ENCODE data around the gene TMEM119. TPM values are rescaled to one million over a fixed set of nuclear protein-coding genes. Genes with fewer than 3 reads are reported as not detected.

TMEM119 gene
- polyA plus RNA-seq, 1 experiment: 60.3 TPM

DNA sequence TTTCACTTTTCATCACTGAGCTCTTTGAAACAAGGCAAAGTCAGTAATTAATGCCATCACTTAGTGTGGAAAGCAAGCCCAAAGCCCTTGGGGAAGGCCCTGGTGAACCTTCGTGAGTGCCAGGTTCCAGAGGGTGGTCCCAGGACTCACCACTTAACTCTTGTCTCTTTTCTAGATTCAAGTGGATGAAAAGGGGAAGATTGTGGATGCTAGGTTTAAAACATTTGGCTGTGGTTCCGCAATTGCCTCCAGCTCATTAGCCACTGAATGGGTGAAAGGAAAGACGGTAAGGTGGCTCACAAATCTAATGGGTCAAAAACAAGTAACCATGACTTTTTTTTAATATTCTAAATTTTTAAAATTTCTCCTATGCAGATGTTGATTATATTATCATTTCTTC is 32.7 kb downstream of the TMEM119 start:
- ChIA-PET POLR2A (interaction anchor here (0.5 kb wide), 1 partner anchor 260 kb away, joined by 3 read pairs; no protein-coding TSS in a partner anchor), CTCF (interaction anchor here (0.5 to 15.8 kb wide), 15 partner anchors 8 to 698 kb away, joined by 3 to 508 read pairs (median 8); no protein-coding TSS in a partner anchor)
- Histone ChIP-seq H3K9me3 (ENCODE audit: control insufficient read depth, insufficient read depth, low read length) (no peaks in the 10 kb centered on the region; the same call in 1 of the 2 replicates), H3K4me3 (ENCODE audit: low read depth, low read length) (no peak overlapping the region), H3K27me3 (ENCODE audit: control insufficient read depth, insufficient read depth, low read length) (no peaks in the 10 kb centered on the region), H3K27ac (ENCODE audit: low read depth, low read length) (no peak overlapping the region)
- TF ChIP-seq, protein P1, sequence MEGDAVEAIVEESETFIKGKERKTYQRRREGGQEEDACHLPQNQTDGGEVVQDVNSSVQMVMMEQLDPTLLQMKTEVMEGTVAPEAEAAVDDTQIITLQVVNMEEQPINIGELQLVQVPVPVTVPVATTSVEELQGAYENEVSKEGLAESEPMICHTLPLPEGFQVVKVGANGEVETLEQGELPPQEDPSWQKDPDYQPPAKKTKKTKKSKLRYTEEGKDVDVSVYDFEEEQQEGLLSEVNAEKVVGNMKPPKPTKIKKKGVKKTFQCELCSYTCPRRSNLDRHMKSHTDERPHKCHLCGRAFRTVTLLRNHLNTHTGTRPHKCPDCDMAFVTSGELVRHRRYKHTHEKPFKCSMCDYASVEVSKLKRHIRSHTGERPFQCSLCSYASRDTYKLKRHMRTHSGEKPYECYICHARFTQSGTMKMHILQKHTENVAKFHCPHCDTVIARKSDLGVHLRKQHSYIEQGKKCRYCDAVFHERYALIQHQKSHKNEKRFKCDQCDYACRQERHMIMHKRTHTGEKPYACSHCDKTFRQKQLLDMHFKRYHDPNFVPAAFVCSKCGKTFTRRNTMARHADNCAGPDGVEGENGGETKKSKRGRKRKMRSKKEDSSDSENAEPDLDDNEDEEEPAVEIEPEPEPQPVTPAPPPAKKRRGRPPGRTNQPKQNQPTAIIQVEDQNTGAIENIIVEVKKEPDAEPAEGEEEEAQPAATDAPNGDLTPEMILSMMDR (IDR thresholded peaks at IDR 0.05; ENCODE audit: low read depth, low read length): no peak
- DNase-seq (ENCODE audit: low read depth, low spot score): no peak

DNA sequence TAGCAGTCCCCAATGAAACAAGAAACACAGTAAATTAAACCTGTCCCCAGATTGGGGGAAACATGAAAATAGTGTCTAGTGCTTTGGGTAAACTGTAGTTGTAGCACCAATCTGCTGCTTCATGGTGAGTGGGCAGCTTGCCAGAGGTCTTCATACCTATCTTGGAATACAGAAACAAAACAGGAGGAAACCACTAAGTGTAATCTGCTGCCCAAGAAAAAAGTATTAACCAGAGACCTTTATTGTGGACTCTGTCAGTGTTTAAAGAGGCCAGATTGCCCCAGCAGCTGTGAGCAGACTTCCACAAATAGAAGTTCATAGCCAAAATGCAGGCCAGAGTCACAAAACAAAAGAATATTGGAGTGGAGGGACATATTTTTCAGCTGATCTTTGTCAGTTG is 33.2 kb downstream of the TMEM119 start:
- Histone ChIP-seq H3K27ac (ENCODE audit: low read depth, low read length) (no peak overlapping the region), H3K4me3 (ENCODE audit: low read depth, low read length) (no peak overlapping the region), H3K27me3 (ENCODE audit: control insufficient read depth, insufficient read depth, low read length) (no peaks in the 10 kb centered on the region), H3K9me3 (ENCODE audit: control insufficient read depth, insufficient read depth, low read length) (no peaks in the 10 kb centered on the region; the same call in 1 of the 2 replicates)
- TF ChIP-seq, protein P1 (IDR thresholded peaks at IDR 0.05; ENCODE audit: low read depth, low read length): no peak
- DNase-seq (ENCODE audit: low read depth, low spot score): no peak
- POLR2A ChIA-PET: no interaction called here
- CTCF ChIA-PET: interaction anchor here (0.5 to 15.8 kb wide), 20 partner anchors 8 to 698 kb away, joined by 3 to 508 read pairs (median 7); partner anchors contain the start of gene ALKBH2

DNA sequence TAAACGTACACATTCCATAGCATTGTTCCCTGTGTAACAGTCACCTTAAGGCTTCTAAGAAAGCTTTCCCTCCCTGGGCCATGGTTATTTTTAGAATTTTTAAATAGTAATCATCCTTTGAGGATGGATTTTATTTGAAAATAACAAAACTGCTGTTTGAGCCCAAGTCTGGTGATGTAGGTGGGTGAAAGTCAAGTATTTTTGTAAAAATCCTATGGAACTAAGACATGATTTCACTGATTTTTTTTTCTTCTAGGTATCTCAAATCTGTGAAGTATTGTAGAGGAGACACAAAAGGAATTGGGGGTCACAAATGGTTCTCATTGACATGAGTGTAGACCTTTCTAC is 34.1 kb downstream of the TMEM119 start:
- H3K27ac ChIP-seq (ENCODE audit: low read depth, low read length): no peak overlapping the region
- CTCF ChIA-PET: interaction anchor here (0.6 to 15.8 kb wide), 30 partner anchors 9 to 531 kb away, joined by 3 to 508 read pairs (median 4); partner anchors contain the start of genes ALKBH2 and TMEM119
- POLR2A ChIA-PET: interaction anchor here (0.6 kb wide), 1 partner anchor 286 kb away, joined by 4 read pairs; no protein-coding TSS in a partner anchor
- DNase-seq (ENCODE audit: low read depth, low spot score): no peak
- no peaks in the 10 kb centered on the region; the same call in 1 of the 2 replicates for H3K9me3 ChIP-seq (ENCODE audit: control insufficient read depth, insufficient read depth, low read length)
- TF ChIP-seq, protein P1 (IDR thresholded peaks at IDR 0.05; ENCODE audit: low read depth, low read length): no peak
- peak overlapping the region; percentile 45 for H3K4me3 ChIP-seq (ENCODE audit: low read depth, low read length)
- H3K27me3 ChIP-seq (ENCODE audit: control insufficient read depth, insufficient read depth, low read length): no peaks in the 10 kb centered on the region

DNA sequence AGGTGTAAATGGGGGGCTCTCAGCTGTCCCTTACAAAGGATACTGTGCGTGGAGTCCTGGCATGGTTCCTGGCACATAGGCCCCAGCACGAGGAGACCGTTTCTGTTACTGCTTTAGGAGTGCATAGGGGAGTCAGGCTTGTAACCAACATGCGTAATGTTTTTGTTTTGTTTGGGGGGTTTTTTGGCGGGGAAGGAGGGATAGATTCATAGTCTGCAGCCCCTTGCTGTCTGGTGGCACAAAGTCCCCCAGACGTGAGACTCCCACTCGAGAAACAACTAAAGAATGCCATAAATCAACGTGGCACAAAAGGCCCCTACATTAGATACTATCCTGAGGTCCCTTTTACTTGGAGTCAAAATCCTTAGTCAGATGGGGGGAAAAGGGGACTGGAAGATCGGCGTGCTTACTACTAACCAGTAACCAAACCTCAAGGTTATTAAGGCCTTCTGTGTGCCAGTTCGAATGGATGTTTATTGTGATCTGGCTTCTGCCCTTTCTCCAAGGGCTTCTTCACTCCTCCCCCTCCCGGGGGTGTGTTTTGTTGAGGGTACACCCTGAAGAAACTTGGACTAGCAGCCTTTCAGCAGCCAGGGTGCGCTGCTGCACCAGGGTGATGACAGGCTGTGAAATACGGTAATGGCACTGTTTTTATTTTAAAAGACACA is 34.6 kb downstream of the TMEM119 start:
- peak; percentile 67 for DNase-seq (ENCODE audit: low read depth, low spot score)
- H3K27me3 ChIP-seq (ENCODE audit: control insufficient read depth, insufficient read depth, low read length): no peaks in the 10 kb centered on the region
- H3K27ac ChIP-seq (ENCODE audit: low read depth, low read length): peak overlapping the region; percentile 81
- ChIA-PET CTCF (interaction anchor here (0.6 to 15.8 kb wide), 25 partner anchors 13 to 530 kb away, joined by 3 to 508 read pairs (median 5); partner anchors contain the start of genes ALKBH2 and TMEM119), POLR2A (interaction anchor here (0.7 to 1.6 kb wide), 2 partner anchors 57 to 65 kb away, joined by 5 read pairs; no protein-coding TSS in a partner anchor)
- TF ChIP-seq, protein P1 (IDR thresholded peaks at IDR 0.05; ENCODE audit: low read depth, low read length): peak; percentile 97
- H3K4me3 ChIP-seq (ENCODE audit: low read depth, low read length): peak overlapping the region; percentile 96
- H3K9me3 ChIP-seq (ENCODE audit: control insufficient read depth, insufficient read depth, low read length): no peaks in the 10 kb centered on the region; the same call in 1 of the 2 replicates

Data from AG04450 (cell line).